Calu3 (cell line): ENCODE results near the gene PCDHB6. TPM values are rescaled to one million over a fixed set of nuclear protein-coding genes. Genes with fewer than 3 reads are reported as not detected.
"Not testable (repeated sequence)": the region's sequence is repeated elsewhere in the genome, so short reads cannot be mapped to it uniquely, and the experiment has no call there.

Experiments
- BruUV-seq: library from RNA; stranded (reverse); fragments of 400-500 nt; replicated peaks from 2 replicates; lab custom pipeline; 2021; lab: Mats Ljungman, UMichigan
- CTCF ChIA-PET: fragments of 300-600 bp; sonication (Branson Sonifier 250); formaldehyde crosslinking; loops from one replicate; lab custom pipeline; 2022; ENCODE audit warnings: antibody characterized with exemption; lab: Charles Lee
- DNase-seq: peaks from one replicate; pipeline ENCODE4 v3.0.0; 2022
- H3K27ac Mint-ChIP-seq: one replicate; pipeline ENCODE4 v1.8.0; 2022; ENCODE audit warnings: mixed read lengths; ENCODE audit not compliant: unreplicated experiment
- H3K27me3 Mint-ChIP-seq: one replicate; pipeline ENCODE4 v1.8.0; 2022; ENCODE audit warnings: mixed read lengths; ENCODE audit not compliant: unreplicated experiment
- H3K36me3 Mint-ChIP-seq: one replicate; pipeline ENCODE4 v1.8.0; 2022; ENCODE audit warnings: mild to moderate bottlenecking, moderate library complexity, mixed read lengths; ENCODE audit not compliant: insufficient read depth, unreplicated experiment
- H3K4me1 Mint-ChIP-seq: one replicate; pipeline ENCODE4 v1.8.0; 2022; ENCODE audit warnings: mild to moderate bottlenecking, low read depth, mixed read lengths; ENCODE audit not compliant: unreplicated experiment
- H3K4me3 Mint-ChIP-seq: one replicate; pipeline ENCODE4 v1.8.0; 2022; ENCODE audit warnings: mild to moderate bottlenecking, low read depth, moderate library complexity, mixed read lengths; ENCODE audit not compliant: unreplicated experiment
- H3K9me3 Mint-ChIP-seq: one replicate; pipeline ENCODE4 v1.8.0; 2022; ENCODE audit warnings: low read depth, mixed read lengths; ENCODE audit not compliant: unreplicated experiment
- CTCF ChIP-seq: fragments of 200-600 bp; IDR thresholded peaks from one replicate; pipeline ENCODE4 v1.8.0; 2022; ENCODE audit warnings: antibody characterized with exemption; ENCODE audit not compliant: unreplicated experiment
- intact Hi-C: fragments of 100-400 bp; cut with micrococcal nuclease; formaldehyde crosslinking; loops from one replicate; pipeline ENCODE4 v1.10.0; 2022; ENCODE audit not compliant: unreplicated experiment
- total RNA-seq: library from RNA; stranded (reverse); gene quantifications from 2 replicates; pipeline ENCODE4 v1.2.3, GENCODE V29; 2022

Gene PCDHB6
- total RNA-seq, 1 experiment from 2014 or later = not detected

DNA sequence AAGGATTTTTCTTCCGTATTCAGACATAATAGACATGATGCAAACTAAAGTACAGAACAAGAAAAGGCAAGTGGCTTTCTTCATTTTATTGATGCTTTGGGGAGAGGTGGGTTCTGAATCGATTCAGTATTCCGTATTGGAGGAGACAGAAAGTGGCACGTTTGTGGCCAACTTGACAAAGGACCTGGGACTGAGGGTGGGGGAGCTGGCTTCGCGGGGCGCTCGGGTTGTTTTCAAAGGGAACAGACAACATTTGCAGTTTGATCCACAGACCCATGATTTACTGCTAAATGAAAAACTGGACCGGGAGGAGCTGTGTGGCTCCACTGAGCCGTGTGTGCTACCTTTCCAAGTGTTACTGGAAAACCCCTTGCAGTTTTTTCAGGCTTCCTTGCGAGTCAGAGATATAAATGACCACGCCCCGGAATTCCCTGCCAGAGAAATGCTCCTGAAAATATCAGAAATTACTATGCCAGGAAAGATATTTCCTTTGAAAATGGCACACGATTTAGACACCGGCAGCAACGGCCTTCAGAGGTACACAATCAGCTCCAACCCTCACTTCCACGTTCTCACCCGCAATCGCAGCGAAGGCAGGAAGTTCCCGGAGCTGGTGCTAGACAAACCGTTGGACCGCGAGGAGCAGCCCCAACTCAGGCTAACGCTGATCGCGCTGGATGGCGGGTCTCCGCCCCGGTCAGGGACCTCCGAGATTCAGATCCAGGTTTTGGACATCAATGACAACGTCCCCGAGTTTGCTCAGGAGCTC lies 551 bp downstream of the PCDHB6 start:
- CTCF ChIA-PET = no interaction called here
- DNase-seq = no peak
- no peak overlapping the region for H3K27ac Mint-ChIP-seq
- H3K9me3 Mint-ChIP-seq = peaks cover 17% of the 10 kb centered on the region
- intact Hi-C loops = no loop called here
- TF ChIP-seq CTCF = no peak
- H3K4me1 Mint-ChIP-seq = no peaks in the 10 kb centered on the region
- no peaks in the 10 kb centered on the region for H3K36me3 Mint-ChIP-seq
- H3K27me3 Mint-ChIP-seq = no peaks in the 10 kb centered on the region
- H3K4me3 Mint-ChIP-seq = no peak overlapping the region
- BruUV-seq = no TSS peak

DNA sequence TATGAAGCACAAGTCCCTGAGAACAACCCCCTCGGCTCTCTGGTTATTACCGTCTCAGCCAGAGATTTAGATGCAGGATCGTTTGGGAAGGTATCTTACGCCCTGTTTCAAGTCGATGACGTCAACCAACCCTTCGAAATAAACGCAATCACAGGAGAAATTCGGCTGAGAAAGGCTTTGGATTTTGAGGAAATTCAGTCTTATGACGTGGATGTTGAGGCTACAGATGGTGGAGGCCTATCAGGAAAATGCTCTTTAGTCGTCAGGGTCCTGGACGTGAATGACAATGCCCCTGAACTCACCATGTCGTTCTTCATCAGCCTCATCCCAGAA lies 1.1 kb downstream of the PCDHB6 start:
- Mint-ChIP-seq H3K36me3 (no peaks in the 10 kb centered on the region), H3K4me1 (no peaks in the 10 kb centered on the region), H3K9me3 (peaks cover 15% of the 10 kb centered on the region), H3K4me3 (no peak overlapping the region), H3K27me3 (no peaks in the 10 kb centered on the region), H3K27ac (no peak overlapping the region)
- intact Hi-C loops = no loop called here
- CTCF ChIA-PET = no interaction called here
- no peak for TF ChIP-seq CTCF
- no peak for DNase-seq
- no TSS peak for BruUV-seq

DNA sequence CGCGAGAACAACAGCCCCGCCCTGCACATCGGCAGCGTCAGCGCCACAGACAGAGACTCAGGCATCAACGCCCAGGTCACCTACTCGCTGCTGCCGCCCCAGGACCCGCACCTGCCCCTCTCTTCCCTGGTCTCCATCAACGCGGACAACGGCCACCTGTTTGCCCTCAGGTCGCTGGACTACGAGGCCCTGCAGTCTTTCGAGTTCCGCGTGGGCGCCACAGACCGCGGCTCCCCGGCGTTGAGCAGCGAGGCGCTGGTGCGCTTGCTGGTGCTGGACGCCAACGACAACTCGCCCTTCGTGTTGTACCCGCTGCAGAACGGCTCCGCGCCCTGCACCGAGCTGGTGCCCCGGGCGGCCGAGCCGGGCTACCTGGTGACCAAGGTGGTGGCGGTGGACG lies 1.8 kb downstream of the PCDHB6 start:
- CTCF ChIA-PET, H3K4me1 Mint-ChIP-seq, H3K27ac Mint-ChIP-seq, DNase-seq, BruUV-seq, H3K4me3 Mint-ChIP-seq, H3K27me3 Mint-ChIP-seq, H3K36me3 Mint-ChIP-seq, intact Hi-C loops: not testable (repeated sequence)
- peaks cover 14% of the 10 kb centered on the region for H3K9me3 Mint-ChIP-seq

DNA sequence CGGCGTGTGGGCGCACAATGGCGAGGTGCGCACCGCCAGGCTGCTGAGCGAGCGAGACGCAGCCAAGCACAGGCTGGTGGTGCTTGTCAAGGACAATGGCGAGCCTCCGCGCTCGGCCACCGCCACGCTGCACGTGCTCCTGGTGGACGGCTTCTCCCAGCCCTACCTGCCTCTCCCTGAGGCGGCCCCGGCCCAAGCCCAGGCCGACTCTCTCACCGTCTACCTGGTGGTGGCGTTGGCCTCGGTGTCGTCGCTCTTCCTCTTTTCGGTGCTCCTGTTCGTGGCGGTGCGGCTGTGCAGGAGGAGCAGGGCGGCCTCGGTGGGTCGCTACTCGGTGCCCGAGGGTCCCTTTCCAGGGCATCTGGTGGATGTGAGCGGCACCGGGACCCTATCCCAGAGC lies 2.2 kb downstream of the PCDHB6 start:
- H3K4me1 Mint-ChIP-seq, DNase-seq, H3K27ac Mint-ChIP-seq, intact Hi-C loops, H3K36me3 Mint-ChIP-seq, CTCF ChIA-PET, H3K27me3 Mint-ChIP-seq, BruUV-seq, H3K4me3 Mint-ChIP-seq: not testable (repeated sequence)
- peaks cover 14% of the 10 kb centered on the region for H3K9me3 Mint-ChIP-seq

DNA sequence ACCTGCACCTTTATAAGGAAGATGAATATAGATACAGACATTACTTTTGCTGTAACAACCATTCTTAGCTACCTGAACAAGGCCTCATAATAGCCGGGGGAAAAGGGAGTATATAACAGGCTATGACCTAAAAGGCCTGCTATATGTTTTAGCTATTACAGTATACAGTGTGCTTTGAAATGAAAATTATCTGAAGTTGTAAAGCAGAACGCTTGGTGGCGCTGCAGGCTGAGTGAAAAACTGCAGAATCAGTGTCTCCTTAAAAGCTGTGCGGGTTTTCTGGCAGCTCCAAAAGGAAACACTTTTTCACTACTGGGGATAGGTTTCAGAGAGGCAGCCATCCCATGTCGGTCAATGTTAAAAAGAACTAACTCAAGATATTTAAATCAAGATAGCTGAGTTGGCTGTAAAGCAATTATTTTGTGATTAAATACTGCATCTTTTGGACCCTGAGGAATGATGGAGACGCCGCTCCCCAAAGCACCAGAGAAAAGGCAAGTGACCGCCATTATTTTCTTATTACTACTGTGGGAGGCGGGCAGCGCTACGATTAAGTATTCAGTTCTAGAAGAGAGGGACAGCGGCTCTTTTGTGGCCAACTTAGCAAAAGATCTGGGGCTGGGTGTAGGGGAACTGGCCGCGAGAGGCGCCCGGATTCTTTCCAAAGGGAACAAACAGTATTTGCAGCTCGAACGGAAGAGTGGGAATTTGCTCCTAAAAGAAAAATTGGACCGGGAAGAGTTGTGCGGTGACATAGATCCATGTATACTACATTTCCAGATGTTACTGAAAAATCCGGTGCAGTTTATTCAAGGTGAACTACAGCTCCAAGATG lies 5.9 kb downstream of the PCDHB6 start:
- intact Hi-C loops = no loop called here
- peaks cover 13% of the 10 kb centered on the region for H3K9me3 Mint-ChIP-seq
- no peaks in the 10 kb centered on the region for H3K36me3 Mint-ChIP-seq
- no peak overlapping the region for H3K4me3 Mint-ChIP-seq
- H3K27ac Mint-ChIP-seq = no peak overlapping the region
- CTCF ChIA-PET = no interaction called here
- BruUV-seq = no TSS peak
- H3K27me3 Mint-ChIP-seq = no peaks in the 10 kb centered on the region
- DNase-seq = no peak
- no peak for TF ChIP-seq CTCF
- H3K4me1 Mint-ChIP-seq = no peaks in the 10 kb centered on the region

DNA sequence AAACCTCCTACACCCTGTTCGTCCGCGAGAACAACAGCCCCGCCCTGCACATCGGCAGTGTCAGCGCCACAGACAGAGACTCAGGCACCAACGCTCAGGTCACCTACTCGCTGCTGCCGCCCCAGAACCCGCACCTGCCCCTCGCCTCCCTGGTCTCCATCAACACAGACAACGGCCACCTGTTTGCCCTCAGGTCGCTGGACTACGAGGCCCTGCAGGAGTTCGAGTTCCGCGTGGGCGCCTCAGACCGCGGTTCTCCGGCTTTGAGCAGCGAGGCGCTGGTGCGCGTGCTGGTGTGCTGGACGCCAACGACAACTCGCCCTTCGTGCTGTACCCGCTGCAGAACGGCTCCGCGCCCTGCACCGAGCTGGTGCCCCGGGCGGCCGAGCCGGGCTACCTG lies 7.5 kb downstream of the PCDHB6 start:
- BruUV-seq, H3K4me3 Mint-ChIP-seq, H3K27me3 Mint-ChIP-seq, intact Hi-C loops, CTCF ChIA-PET, DNase-seq, H3K4me1 Mint-ChIP-seq, H3K36me3 Mint-ChIP-seq, H3K27ac Mint-ChIP-seq, H3K9me3 Mint-ChIP-seq: not testable (repeated sequence)

DNA sequence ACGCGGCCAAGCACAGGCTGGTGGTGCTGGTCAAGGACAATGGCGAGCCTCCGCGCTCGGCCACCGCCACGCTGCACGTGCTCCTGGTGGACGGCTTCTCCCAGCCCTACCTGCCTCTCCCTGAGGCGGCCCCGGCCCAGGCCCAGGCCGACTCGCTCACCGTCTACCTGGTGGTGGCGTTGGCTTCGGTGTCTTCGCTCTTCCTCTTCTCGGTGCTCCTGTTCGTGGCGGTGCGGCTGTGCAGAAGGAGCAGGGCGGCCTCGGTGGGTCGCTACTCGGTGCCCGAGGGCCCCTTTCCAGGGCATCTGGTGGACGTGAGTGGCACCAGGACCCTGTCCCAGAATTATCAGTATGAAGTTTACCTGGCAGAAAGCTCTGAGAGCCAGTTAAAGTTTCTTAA lies 8.0 kb downstream of the PCDHB6 start:
- H3K4me1 Mint-ChIP-seq, CTCF ChIA-PET, BruUV-seq, H3K9me3 Mint-ChIP-seq, H3K36me3 Mint-ChIP-seq, H3K4me3 Mint-ChIP-seq, DNase-seq, intact Hi-C loops, H3K27ac Mint-ChIP-seq, H3K27me3 Mint-ChIP-seq: not testable (repeated sequence)
